Endothelial cell of umbilical vein (primary cell): ENCODE data around the gene SLC25A13. TPM values are rescaled to one million over a fixed set of nuclear protein-coding genes. Genes with fewer than 3 reads are reported as not detected.

Source experiments
- BruUV-seq: library from RNA; stranded (reverse); fragments of 400-500 nt; replicated peaks from 2 replicates; lab custom pipeline; 2021; lab: Mats Ljungman, UMichigan
- CTCF ChIA-PET: fragments of 300-600, 350-600 bp; sonication (Branson Sonifier 250); formaldehyde crosslinking; loops from one replicate; lab custom pipeline; 2021; ENCODE audit warnings: antibody characterized with exemption, inconsistent platforms; lab: Charles Lee
- POLR2A ChIA-PET: fragments of 300-600, 350-600 bp; sonication (Branson Sonifier 250); formaldehyde crosslinking; loops from one replicate; lab custom pipeline; 2021; ENCODE audit warnings: antibody characterized with exemption, inconsistent platforms; lab: Charles Lee
- DNase-seq: peaks from one replicate; pipeline ENCODE4 v3.0.0-alpha.2; 2011; ENCODE audit warnings: low read depth, low spot score
- FAIRE-seq: peaks from 2 replicates; lab custom pipeline; 2011; peaks lifted over from hg19 to GRCh38; lab: Jason Lieb, UNC
- H2AFZ ChIP-seq: 2 replicates; pipeline ENCODE4 v1.6.0; 2012; ENCODE audit warnings: low read depth, low read length, control low read depth, inconsistent platforms
- H3K27ac ChIP-seq: 2 replicates; pipeline ENCODE4 v1.5.1; 2011; ENCODE audit warnings: low read depth, mild to moderate bottlenecking, control low read depth, low read length, moderate library complexity; ENCODE audit not compliant: insufficient read depth
- H3K27me3 ChIP-seq, 2 experiments: 2 replicates each; pipeline versions ENCODE4 v1.6.0 to v1.6.1; 2011; ENCODE audit warnings: low read length in 2 of 2, mixed read lengths in 1 of 2; ENCODE audit not compliant: control insufficient read depth in 2 of 2, insufficient read depth in 2 of 2
- H3K36me3 ChIP-seq, 2 experiments: 2 replicates in 1 of 2; 3 replicates in 1 of 2; pipeline ENCODE4 v1.5.1; 2011; ENCODE audit warnings: low read length in 2 of 2, mild to moderate bottlenecking in 1 of 2, moderate library complexity in 1 of 2; ENCODE audit not compliant: control insufficient read depth in 2 of 2, insufficient read depth in 2 of 2; ENCODE audit errors: extremely low read depth in 1 of 2
- H3K4me1 ChIP-seq: 3 replicates; pipeline ENCODE4 v1.5.1; 2011; ENCODE audit warnings: mild to moderate bottlenecking, low read length; ENCODE audit not compliant: control insufficient read depth, insufficient read depth; ENCODE audit errors: extremely low read depth
- H3K4me2 ChIP-seq: 2 replicates; pipeline ENCODE4 v1.6.1; 2011; ENCODE audit warnings: low read length, control low read depth, mixed read lengths; ENCODE audit not compliant: insufficient read depth
- H3K4me3 ChIP-seq, 3 experiments: fragments of 200-600 bp in 1 of 3; sonication (generic), shearing (Covaris generic) in 1 of 3; replicated peaks in 1 of 3; 2 replicates each; pipeline ENCODE4 v1.5.1; 2011 to 2016; ENCODE audit warnings: control low read depth in 3 of 3, low read length in 3 of 3, mild to moderate bottlenecking in 2 of 3, inconsistent platforms in 1 of 3, low read depth in 1 of 3, moderate library complexity in 1 of 3; ENCODE audit not compliant: insufficient read depth in 1 of 3
- H3K79me2 ChIP-seq: 2 replicates; pipeline ENCODE4 v1.6.0; 2012; ENCODE audit warnings: low read length, inconsistent platforms; ENCODE audit not compliant: control insufficient read depth, insufficient read depth
- H3K9ac ChIP-seq: replicated peaks from 2 replicates; pipeline ENCODE3; 2011; ENCODE audit warnings: low read length, control low read depth; ENCODE audit not compliant: insufficient read depth; ENCODE audit errors: extremely low read depth
- H3K9me1 ChIP-seq: replicated peaks from 3 replicates; pipeline ENCODE4 v1.6.0; 2011; ENCODE audit warnings: mild to moderate bottlenecking, low read length; ENCODE audit not compliant: control insufficient read depth, insufficient read depth; ENCODE audit errors: extremely low read depth
- H3K9me3 ChIP-seq: replicated peaks from 2 replicates; pipeline ENCODE4 v1.5.1; 2012; ENCODE audit warnings: low read length, inconsistent platforms; ENCODE audit not compliant: control insufficient read depth, insufficient read depth
- H4K20me1 ChIP-seq: replicated peaks from 2 replicates; pipeline ENCODE3; 2011; ENCODE audit warnings: mild to moderate bottlenecking, low read length; ENCODE audit not compliant: control insufficient read depth, insufficient read depth; ENCODE audit errors: extremely low read depth
- EZH2 ChIP-seq: IDR thresholded peaks from 2 replicates; pipeline ENCODE4 v1.6.1; 2012; ENCODE audit warnings: borderline replicate concordance, low read depth, mild to moderate bottlenecking, moderate library complexity, low read length, inconsistent platforms; ENCODE audit not compliant: severe bottlenecking
- FOS ChIP-seq: IDR thresholded peaks from 2 replicates; pipeline ENCODE4 v1.6.1; 2011; ENCODE audit warnings: mild to moderate bottlenecking, low read length, moderate library complexity, borderline replicate concordance; ENCODE audit not compliant: insufficient read depth
- GATA2 ChIP-seq: IDR thresholded peaks from 2 replicates; pipeline ENCODE4 v1.7.0; 2011; ENCODE audit warnings: low read depth, mild to moderate bottlenecking, moderate library complexity, mixed read lengths, low read length; ENCODE audit not compliant: insufficient read length, insufficient read depth
- MYC ChIP-seq: IDR thresholded peaks from one replicate; pipeline ENCODE4 v1.6.1; 2011; ENCODE audit warnings: mild to moderate bottlenecking, low read depth, low read length
- POLR2AphosphoS5 ChIP-seq: IDR thresholded peaks from 2 replicates; pipeline ENCODE4 v1.6.1; 2012; ENCODE audit warnings: low read depth, mild to moderate bottlenecking, control low read depth, low read length, moderate library complexity; ENCODE audit not compliant: insufficient read depth
- dilution Hi-C: fragments of 300-500 bp; cut with MboI; formaldehyde crosslinking; loops from one replicate; pipeline ENCODE4 v1.15.0; 2019; ENCODE audit warnings: low sequenced_read_pairs; ENCODE audit not compliant: extremely low pct_ligation_motif_present
- intact Hi-C: fragments of 100-400 bp; cut with micrococcal nuclease; formaldehyde crosslinking; loops from one replicate; pipeline ENCODE4 v1.10.0; 2022
- polyA plus RNA-seq, 4 experiments: library from polyadenylated mRNA; depleted of rRNA in 3 of 4; stranded (reverse) in 3 of 4; unstranded in 1 of 4; fragments of >200 nt; gene quantifications; 2 replicates each; pipeline versions ENCODE4 v1.2.1 to v1.2.3, GENCODE V29; 2011 to 2012; ENCODE audit warnings: missing spikeins in 1 of 4
- total RNA-seq: library from RNA; stranded (reverse); gene quantifications from 2 replicates; pipeline ENCODE4 v1.2.3, GENCODE V29; 2021
- TF ChIP-seq, protein P1 (sequence below): IDR thresholded peaks from 2 replicates; pipeline ENCODE4 v1.6.1; 2011; ENCODE audit not compliant: insufficient read depth, insufficient read length
- TF ChIP-seq, protein P2 (sequence below), 2 donors: IDR thresholded peaks; 1 replicate in 1 of 2; 2 replicates in 1 of 2; pipeline ENCODE4 v1.5.1; 2011; ENCODE audit warnings: low read length in 2 of 2, mild to moderate bottlenecking in 2 of 2, moderate library complexity in 2 of 2, control low read depth in 1 of 2, inconsistent platforms in 1 of 2, low read depth in 1 of 2; ENCODE audit not compliant: insufficient read depth in 1 of 2; ENCODE audit errors: extremely low read depth in 1 of 2

SLC25A13 gene
- total and polyA plus RNA-seq, 2 donors (not counting 3 experiments of a cell fraction or from before 2014, with no cell fraction given), result 13.2 to 34.4 TPM

DNA sequence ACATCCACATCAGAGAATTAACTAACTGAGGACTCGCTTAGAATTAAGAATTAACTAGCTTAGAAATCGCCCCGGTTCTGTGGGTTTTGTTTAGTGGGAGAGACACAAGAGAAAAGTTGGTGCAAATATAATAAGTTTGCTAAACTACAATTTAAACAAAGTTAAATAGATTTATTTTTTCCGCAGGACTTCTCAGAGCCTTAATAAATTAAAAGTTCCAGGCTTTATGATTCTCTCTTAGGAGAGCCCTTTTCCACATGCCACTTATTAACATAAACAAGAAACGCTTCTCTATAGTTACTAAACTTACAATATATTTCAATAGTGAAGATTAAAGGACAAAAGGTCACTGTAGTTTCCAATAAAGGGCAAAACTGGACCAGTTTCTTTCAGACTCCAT, 100.0 kb downstream of the SLC25A13 start:
- no peak overlapping the region for H3K9ac ChIP-seq
- H3K9me1 ChIP-seq, result no peaks in the 10 kb centered on the region
- ChIA-PET POLR2A (no interaction called here), CTCF (interaction anchor here (3.3 kb wide), 1 partner anchor 806 kb away, joined by 19 read pairs; no protein-coding TSS in a partner anchor)
- BruUV-seq, result no TSS peak
- no peak overlapping the region for H3K4me2 ChIP-seq
- H3K79me2 ChIP-seq, result no peaks in the 10 kb centered on the region
- FAIRE-seq, result no peak
- TF ChIP-seq POLR2AphosphoS5, result no peak
- TF ChIP-seq, protein P1, sequence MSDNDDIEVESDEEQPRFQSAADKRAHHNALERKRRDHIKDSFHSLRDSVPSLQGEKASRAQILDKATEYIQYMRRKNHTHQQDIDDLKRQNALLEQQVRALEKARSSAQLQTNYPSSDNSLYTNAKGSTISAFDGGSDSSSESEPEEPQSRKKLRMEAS, result no peak
- no peak for TF ChIP-seq FOS
- TF ChIP-seq EZH2, result no peak
- TF ChIP-seq MYC, result no peak
- TF ChIP-seq GATA2, result no peak
- TF ChIP-seq, protein P2, sequence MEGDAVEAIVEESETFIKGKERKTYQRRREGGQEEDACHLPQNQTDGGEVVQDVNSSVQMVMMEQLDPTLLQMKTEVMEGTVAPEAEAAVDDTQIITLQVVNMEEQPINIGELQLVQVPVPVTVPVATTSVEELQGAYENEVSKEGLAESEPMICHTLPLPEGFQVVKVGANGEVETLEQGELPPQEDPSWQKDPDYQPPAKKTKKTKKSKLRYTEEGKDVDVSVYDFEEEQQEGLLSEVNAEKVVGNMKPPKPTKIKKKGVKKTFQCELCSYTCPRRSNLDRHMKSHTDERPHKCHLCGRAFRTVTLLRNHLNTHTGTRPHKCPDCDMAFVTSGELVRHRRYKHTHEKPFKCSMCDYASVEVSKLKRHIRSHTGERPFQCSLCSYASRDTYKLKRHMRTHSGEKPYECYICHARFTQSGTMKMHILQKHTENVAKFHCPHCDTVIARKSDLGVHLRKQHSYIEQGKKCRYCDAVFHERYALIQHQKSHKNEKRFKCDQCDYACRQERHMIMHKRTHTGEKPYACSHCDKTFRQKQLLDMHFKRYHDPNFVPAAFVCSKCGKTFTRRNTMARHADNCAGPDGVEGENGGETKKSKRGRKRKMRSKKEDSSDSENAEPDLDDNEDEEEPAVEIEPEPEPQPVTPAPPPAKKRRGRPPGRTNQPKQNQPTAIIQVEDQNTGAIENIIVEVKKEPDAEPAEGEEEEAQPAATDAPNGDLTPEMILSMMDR (IDR thresholded peaks at IDR 0.05; ENCODE audit: extremely low read depth in 1 of 2, insufficient read depth in 1 of 2, low read depth in 1 of 2, low read length in 2 of 2), result no peak
- no peak for DNase-seq
- no peak overlapping the region for H3K27ac ChIP-seq
- no peak overlapping the region for H2AFZ ChIP-seq
- dilution Hi-C loops, result no loop called here
- H3K4me3 ChIP-seq, result no peak overlapping the region
- H3K27me3 ChIP-seq, result no peaks in the 10 kb centered on the region
- H4K20me1 ChIP-seq, result no peaks in the 10 kb centered on the region
- intact Hi-C loops, result loop anchor here (5.0 kb wide), 1 partner anchor 100 kb away; the partner anchor contains the start of gene SLC25A13
- H3K4me1 ChIP-seq, result no peaks in the 10 kb centered on the region
- no peaks in the 10 kb centered on the region for H3K36me3 ChIP-seq
- no peaks in the 10 kb centered on the region for H3K9me3 ChIP-seq
